Measurements from ENCODE around the gene BTBD7. TPM values are rescaled to one million over a fixed set of nuclear protein-coding genes. Genes with fewer than 3 reads are reported as not detected.
"Not testable (repeated sequence)": the region's sequence is repeated elsewhere in the genome, so short reads cannot be mapped to it uniquely, and the experiment has no call there.

BTBD7 gene
- polyA plus RNA-seq, 5 donors, result 28.7 to 44.5 (median 39.0) TPM

- DNase-seq, result no peak
Observed at GRCh38 chr14:93263416-93263815, 69.4 kb downstream of the BTBD7 start.

- DNase-seq, result no peak
Observed at GRCh38 chr14:93262446-93262845, 70.4 kb downstream of the BTBD7 start.

DNA sequence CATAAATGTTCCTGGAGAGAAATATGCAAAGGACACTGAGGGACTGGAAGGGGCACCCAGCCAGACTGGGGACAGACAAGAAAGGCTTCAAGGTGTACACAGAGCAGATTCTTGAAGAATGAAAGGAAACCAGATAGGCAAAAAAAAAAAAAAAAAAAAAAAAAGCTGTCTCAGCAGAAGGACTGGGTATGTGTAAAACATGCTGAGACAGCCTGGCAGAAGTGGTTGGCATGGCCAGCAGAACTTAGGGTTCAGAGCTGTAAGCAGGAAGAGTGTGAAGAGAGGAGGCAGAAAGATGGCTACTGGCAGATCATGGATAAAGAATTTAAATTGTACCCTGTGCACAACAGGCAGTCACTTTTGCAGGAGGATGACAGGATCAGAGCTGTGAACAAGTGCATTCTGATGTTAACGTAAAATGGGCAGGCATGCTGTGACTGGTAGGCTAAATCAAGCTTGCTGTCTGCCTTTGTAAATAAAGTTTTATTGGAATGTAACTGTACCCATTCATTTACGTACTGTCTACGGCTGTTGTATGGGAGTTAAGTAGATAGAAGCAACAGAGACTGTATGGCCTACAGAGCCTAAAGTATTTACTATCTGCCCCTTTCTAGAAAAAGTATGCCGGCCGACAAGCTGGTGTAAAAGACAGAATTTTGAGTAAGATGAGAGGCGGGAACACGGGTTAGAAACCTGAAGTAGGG lies 83.6 kb downstream of the BTBD7 start:
- no peak for DNase-seq

GRCh38 chr14:93246534-93246933 lies 86.3 kb downstream of the BTBD7 start:
- no peak for DNase-seq

DNA sequence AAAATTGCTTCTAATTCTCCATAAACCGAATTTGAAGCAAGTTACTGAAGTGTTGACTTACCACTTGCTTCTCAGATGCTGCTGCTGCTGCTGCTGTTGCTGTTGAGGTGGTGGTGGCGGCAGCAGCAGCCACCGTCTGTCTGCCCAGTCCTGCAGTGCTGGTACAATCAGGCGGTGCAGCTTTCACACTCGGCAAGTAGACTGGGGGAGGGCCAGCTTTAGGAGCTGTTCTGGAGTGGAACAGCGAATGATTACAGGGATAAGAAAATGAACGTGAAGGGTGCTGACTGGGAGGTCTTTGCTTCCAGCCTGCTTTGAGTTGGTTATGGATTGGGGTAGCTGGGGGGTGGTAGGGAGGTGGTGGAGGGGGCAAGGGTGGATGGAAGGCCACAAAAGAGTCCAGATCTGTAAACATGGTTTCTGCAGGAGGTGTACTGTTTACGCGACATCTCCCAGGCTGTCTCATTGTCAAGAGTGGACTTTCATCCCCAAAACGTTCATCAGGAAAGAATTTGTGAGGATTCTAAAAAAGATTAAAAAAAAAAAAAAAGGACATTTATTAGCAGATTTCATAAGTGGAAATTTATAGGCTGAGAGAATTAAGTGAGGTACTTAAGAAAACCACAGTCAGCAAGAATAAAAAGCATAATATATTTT lies 86.9 kb downstream of the BTBD7 start:
- no peak for DNase-seq

DNA sequence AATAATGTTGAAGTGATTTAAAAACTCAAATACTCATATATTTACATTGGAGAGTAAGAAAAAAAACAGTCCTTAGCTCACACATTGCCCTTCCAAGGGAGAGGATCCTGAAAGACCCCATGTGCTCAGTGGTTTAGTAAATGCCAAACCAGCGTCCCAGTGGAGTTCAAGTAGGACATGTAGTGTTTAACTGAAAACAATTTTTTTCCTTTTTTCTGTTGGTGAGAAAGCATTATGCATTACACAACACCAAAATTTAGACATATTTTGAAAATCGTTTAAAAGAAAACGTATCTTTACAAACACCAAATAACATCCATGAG lies 92.2 kb downstream of the BTBD7 start:
- no peak for DNase-seq

- DNase-seq, result no peak
Observed at GRCh38 chr14:93239869-93240677, 92.8 kb downstream of the BTBD7 start.

- no peak for DNase-seq
Observed at GRCh38 chr14:93234798-93235197, 98.0 kb downstream of the BTBD7 start.

- not testable (repeated sequence) for DNase-seq
Observed at GRCh38 chr14:93233078-93233477, 99.8 kb downstream of the BTBD7 start.

- DNase-seq, result no peak
Observed at GRCh38 chr14:93232159-93232558, 100.7 kb downstream of the BTBD7 start.

GRCh38 chr14:93231129-93231979 lies 101.5 kb downstream of the BTBD7 start:
- peak in 1 of 2 donors; percentile 8 for DNase-seq

GRCh38 chr14:93230539-93230938 lies 102.3 kb downstream of the BTBD7 start:
- DNase-seq, result no peak

GRCh38 chr14:93228550-93228949 lies 104.3 kb downstream of the BTBD7 start:
- no peak for DNase-seq

GRCh38 chr14:93223565-93223964 lies 109.3 kb downstream of the BTBD7 start:
- no peak for DNase-seq

DNA sequence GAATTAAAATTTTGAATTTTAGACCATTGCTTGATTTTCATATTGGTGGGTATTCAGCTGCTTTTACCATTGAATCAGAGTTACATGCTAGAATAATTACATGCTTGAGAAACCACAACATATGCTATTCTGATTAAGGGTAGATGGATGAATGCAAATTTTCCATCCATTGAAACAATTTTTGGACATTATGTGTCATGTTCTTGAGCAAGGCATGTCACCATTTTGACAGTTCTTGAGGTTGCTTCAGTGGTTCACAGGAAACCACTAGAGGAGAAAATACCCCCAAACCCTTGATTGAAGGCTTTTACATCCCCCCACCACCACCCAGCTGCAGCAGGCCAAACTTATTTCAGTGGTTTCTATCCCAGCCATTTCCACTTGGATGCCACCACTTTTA lies 112.3 kb downstream of the BTBD7 start:
- no peak for DNase-seq

DNA sequence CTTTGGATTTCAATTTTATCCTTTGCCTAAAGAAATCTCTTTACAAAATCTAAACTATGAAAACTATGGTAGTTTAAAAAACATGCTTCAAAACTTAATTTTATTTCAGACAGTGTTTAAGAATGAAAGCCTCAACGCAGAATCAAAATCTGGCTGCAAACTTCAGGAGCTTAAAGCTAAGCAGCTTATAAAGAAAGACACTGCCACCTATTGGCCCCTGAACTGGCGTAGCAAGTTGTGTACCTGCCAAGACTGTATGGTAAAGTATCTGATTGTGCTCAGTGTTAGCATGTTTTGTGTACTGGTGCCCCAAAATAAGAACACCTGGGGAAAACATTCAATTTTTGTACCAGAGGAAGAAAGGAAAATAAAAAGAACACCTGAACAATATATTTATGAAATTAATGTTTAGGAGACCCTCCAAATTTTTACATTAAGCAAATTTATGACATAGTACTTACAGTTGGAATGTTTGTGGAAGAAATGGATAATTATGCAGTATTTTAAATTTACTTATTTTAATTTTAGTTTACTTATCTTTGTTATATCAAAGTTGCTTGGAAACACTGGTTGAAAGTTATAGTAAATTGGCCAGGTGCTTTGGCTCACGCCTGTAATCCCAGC lies 113.6 kb downstream of the BTBD7 start:
- DNase-seq, result peak in 1 of 2 donors; percentile 29

DNA sequence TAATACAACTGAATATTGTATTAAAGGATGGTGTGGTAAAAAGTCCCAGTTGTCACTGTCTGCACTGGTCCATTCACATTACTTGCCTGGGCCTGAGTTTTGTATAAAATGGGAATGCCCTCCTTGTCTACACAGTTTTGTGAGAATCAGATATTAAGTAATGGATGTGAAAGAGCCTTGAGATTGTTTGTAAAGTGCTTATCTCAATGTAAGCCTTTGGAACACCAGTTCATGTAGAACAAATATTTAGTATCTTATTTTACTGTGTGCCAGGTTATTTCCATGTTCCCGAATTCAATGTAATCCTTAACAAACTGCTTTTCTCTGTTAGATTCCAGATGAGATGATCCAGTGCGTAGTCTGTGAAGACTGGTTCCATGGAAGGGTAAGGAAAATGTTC lies 118.2 kb downstream of the BTBD7 start:
- DNase-seq, result no peak

GRCh38 chr14:93212432-93212831 lies 120.4 kb downstream of the BTBD7 start:
- no peak for DNase-seq

DNA sequence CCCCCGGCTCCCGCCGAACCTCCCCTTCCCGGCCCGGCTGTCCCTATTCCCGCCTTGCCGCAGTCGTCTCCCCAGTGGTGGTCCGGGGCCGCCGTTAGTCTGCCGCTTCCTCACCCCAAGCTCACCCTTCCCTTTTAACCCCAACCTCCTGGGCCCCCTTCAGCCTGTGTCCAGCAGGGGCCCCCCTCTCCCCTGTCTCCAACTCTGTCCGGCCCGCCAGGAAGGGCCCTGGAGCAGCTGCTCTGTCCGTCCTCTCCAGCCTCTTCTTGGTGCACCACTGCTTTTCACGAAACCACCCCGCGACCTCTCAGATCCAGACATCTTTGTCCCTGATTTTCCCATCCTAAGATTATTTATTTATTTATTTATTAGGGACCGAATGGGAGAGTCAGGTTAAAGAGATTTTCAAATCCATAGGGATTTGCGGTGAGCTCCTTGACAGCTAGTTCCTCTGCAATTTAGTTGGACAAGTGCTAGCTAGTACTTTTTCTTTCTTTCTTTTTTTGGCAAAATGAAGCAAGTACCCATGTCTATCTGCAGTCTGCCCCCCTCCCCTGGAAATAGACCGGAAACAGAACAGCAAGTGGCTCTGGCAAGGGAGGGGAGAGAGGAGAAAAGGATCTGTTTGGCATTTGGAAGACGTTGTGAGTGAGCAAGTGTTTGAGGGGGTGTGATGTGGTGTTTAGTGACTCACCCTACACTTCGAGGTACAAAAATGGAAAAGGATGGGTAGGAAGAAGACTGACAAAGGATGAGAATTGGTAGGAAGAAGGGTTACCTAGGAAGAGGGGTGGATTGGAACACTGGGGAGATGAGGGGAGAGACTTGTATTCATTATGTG lies 125.1 kb downstream of the BTBD7 start:
- peak in 1 of 2 donors; percentile 55 for DNase-seq

DNA sequence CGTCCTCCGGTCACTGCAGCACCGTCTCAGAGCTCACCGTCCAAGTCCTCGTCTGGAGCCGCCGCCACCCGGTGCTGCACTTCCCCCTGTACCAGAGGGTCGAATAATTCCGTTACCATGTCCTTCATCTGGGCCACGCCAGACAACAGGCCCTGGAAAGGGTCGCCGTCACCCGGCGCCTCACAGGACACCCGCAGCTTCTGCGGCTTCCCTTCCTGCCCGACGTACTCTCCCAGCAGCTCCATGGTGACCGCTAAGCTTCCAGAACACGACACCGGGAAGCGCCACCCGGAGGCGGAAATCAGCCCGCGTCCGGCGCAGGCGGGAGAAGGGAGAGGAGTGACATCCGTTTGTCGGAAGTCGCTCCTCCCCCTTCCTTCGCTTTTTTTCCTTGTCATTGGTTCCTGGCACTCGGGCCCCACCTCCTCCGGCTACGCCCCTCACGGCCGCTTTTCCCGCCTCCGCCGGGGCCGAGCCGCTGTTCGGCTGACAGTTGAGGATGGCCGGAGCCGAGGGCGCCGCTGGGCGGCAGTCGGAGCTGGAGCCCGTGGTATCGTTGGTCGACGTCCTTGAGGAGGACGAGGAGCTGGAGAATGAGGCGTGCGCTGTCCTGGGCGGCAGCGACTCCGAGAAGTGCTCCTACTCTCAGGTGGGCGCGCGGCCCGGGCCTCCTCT lies 125.9 kb downstream of the BTBD7 start, which contains the start of the genes GON7 and UBR7:
GON7 (minus strand) TSS at position 273 of the 675 bp plus-strand sequence; CDS start at position 245, 28 bp downstream.
UBR7 (plus strand) TSS at position 464 of the 675 bp plus-strand sequence; CDS start at position 500, 36 bp downstream.
- peak; percentile 95 to 96 for DNase-seq
